C4-2B (cell line): Measurements from ENCODE around the gene TMCC1.

Experiments used
- ZFX ChIP-seq: fragments of 450-650 bp; IDR thresholded peaks from 2 replicates; pipeline ENCODE4 v1.6.1; 2017
- TF ChIP-seq, protein P1 (sequence below): fragments of 450-650 bp; conservative IDR thresholded peaks from 2 replicates; pipeline ENCODE4 v1.5.1; 2017; ENCODE audit warnings: mild to moderate bottlenecking

GRCh38 chr3:129809297-129809696 is 84.2 kb downstream of the TMCC1 start:
- TF ChIP-seq, protein P1, sequence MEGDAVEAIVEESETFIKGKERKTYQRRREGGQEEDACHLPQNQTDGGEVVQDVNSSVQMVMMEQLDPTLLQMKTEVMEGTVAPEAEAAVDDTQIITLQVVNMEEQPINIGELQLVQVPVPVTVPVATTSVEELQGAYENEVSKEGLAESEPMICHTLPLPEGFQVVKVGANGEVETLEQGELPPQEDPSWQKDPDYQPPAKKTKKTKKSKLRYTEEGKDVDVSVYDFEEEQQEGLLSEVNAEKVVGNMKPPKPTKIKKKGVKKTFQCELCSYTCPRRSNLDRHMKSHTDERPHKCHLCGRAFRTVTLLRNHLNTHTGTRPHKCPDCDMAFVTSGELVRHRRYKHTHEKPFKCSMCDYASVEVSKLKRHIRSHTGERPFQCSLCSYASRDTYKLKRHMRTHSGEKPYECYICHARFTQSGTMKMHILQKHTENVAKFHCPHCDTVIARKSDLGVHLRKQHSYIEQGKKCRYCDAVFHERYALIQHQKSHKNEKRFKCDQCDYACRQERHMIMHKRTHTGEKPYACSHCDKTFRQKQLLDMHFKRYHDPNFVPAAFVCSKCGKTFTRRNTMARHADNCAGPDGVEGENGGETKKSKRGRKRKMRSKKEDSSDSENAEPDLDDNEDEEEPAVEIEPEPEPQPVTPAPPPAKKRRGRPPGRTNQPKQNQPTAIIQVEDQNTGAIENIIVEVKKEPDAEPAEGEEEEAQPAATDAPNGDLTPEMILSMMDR, result no peak
- no peak for TF ChIP-seq ZFX
